Activated CD8-positive, alpha-beta T cell treated with anti-CD3 and anti-CD28 coated beads for 36 hours (primary cell): ENCODE data around the gene RASGRP3. TPM values are rescaled to one million over a fixed set of nuclear protein-coding genes. Genes with fewer than 3 reads are reported as not detected.

Experiments used
- ATAC-seq: fragments of 200-7000 bp; cut with Tn5 transposase; one replicate; pipeline ENCODE4 v1.10.0; 2021; ENCODE audit warnings: mild to moderate bottlenecking, moderate library complexity
- CTCF ChIA-PET: fragments of 350-600 bp; sonication (Branson Sonifier 250); formaldehyde crosslinking; loops from one replicate; lab custom pipeline; 2021; ENCODE audit warnings: antibody characterized with exemption; lab: Charles Lee
- POLR2A ChIA-PET: fragments of 350-600 bp; sonication (Branson Sonifier 250); formaldehyde crosslinking; loops from one replicate; lab custom pipeline; 2021; ENCODE audit warnings: antibody characterized with exemption; lab: Charles Lee
- DNase-seq: peaks from one replicate; pipeline ENCODE4 v3.0.0-alpha.2; 2020
- H3K27ac Mint-ChIP-seq: one replicate; pipeline ENCODE4 v1.8.0; 2021; ENCODE audit warnings: mild to moderate bottlenecking, mixed read lengths
- H3K27me3 Mint-ChIP-seq: one replicate; pipeline ENCODE4 v1.8.0; 2021; ENCODE audit warnings: mixed read lengths
- H3K36me3 Mint-ChIP-seq: one replicate; pipeline ENCODE4 v1.8.0; 2021; ENCODE audit warnings: low read depth, mixed read lengths
- H3K4me1 Mint-ChIP-seq: one replicate; pipeline ENCODE4 v1.8.0; 2021; ENCODE audit warnings: low read depth, mixed read lengths
- H3K4me3 Mint-ChIP-seq: one replicate; pipeline ENCODE4 v1.8.0; 2021; ENCODE audit warnings: mild to moderate bottlenecking, moderate library complexity, mixed read lengths
- H3K9me3 Mint-ChIP-seq: one replicate; pipeline ENCODE4 v1.8.0; 2021; ENCODE audit warnings: mixed read lengths
- intact Hi-C: fragments of 100-400 bp; cut with micrococcal nuclease; formaldehyde crosslinking; loops from one replicate; pipeline ENCODE4 v1.10.0; 2022
- total RNA-seq, 2 experiments: library from RNA; stranded (reverse); gene quantifications; one replicate each; pipeline ENCODE4 v1.2.3, GENCODE V29; 2021
- TF ChIP-seq, protein P1 (sequence below): fragments of 200-600 bp; IDR thresholded peaks from one replicate; pipeline ENCODE4 v1.8.0; 2022; ENCODE audit warnings: antibody characterized with exemption, mild to moderate bottlenecking

The RASGRP3 gene
- total RNA-seq, 2 experiments from 2014 or later, result 0.98 to 1.6 TPM

DNA sequence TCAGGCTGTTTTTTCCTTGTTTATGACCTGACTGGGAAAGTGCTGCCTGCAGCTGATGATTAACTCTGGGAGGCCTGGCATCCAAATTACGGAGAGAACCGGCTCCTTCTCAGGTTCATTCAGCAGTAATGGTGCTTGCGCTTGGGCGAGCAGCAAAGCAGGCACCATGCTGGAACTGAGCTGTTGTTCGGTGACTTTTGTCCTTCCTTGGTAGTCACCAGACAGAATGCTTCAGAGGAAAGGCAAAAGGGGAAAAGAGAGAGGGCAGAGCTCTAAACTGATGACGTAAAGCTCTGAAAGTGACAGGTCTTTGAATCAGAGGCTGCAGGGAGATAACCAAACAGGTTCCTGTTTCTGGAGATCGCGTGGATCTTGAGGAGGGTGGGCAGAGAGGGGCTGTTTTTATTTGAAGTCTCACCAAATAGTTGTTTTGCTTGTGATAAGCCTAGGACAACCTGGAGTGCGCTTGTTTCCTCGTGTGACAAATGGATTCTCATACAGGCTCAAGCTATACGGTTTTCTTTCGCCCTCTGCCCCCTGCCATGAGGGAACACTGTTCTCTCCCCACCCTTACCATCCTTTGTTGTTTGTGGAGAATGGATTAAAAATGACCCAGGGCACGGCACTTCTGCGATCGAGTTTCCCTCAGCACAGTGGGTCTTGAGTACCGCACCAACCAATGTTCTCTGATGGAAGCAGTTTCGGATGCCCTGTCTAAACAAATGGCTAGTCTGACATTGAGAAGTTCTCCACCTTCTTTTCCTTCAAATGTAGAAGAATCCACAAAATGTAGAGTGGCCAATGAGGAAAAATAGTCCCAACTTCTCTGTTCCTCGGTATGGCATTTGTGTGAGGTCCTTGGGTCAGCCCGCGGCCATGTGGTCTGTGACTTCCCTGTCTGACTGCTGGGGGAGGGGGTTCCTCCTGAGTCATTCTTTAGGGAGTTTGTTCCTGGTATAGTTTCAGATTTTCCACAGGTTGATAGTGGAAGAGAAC lies 1.3 kb downstream of the RASGRP3 start:
- DNase-seq (no peak), ATAC-seq (no peak)
- intact Hi-C loops, result no loop called here
- TF ChIP-seq, protein P1, sequence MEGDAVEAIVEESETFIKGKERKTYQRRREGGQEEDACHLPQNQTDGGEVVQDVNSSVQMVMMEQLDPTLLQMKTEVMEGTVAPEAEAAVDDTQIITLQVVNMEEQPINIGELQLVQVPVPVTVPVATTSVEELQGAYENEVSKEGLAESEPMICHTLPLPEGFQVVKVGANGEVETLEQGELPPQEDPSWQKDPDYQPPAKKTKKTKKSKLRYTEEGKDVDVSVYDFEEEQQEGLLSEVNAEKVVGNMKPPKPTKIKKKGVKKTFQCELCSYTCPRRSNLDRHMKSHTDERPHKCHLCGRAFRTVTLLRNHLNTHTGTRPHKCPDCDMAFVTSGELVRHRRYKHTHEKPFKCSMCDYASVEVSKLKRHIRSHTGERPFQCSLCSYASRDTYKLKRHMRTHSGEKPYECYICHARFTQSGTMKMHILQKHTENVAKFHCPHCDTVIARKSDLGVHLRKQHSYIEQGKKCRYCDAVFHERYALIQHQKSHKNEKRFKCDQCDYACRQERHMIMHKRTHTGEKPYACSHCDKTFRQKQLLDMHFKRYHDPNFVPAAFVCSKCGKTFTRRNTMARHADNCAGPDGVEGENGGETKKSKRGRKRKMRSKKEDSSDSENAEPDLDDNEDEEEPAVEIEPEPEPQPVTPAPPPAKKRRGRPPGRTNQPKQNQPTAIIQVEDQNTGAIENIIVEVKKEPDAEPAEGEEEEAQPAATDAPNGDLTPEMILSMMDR, result no peak
- no peaks in the 10 kb centered on the region for H3K36me3 Mint-ChIP-seq
- CTCF ChIA-PET, result interaction anchor here (0.6 to 1.0 kb wide), 3 partner anchors 8 to 106 kb away, joined by 3 to 4 read pairs (median 4); no protein-coding TSS in a partner anchor
- peaks cover 29% of the 10 kb centered on the region for H3K4me1 Mint-ChIP-seq
- peak overlapping the region; percentile 80 for H3K4me3 Mint-ChIP-seq
- POLR2A ChIA-PET, result no interaction called here
- peak overlapping the region; percentile 35 for H3K27ac Mint-ChIP-seq
- no peaks in the 10 kb centered on the region for H3K27me3 Mint-ChIP-seq
- no peaks in the 10 kb centered on the region for H3K9me3 Mint-ChIP-seq

- Mint-ChIP-seq H3K4me1 (peaks cover 29% of the 10 kb centered on the region), H3K4me3 (no peak overlapping the region), H3K9me3 (no peaks in the 10 kb centered on the region), H3K36me3 (no peaks in the 10 kb centered on the region), H3K27ac (no peak overlapping the region), H3K27me3 (no peaks in the 10 kb centered on the region)
- ATAC-seq, result no peak
- TF ChIP-seq, protein P1, result no peak
- intact Hi-C loops, result no loop called here
- POLR2A ChIA-PET, result no interaction called here
- no peak for DNase-seq
- CTCF ChIA-PET, result interaction anchor here (0.8 kb wide), 1 partner anchor 9 kb away, joined by 3 read pairs; no protein-coding TSS in a partner anchor
These were observed 2.7 kb downstream of the RASGRP3 start for GRCh38 chr2:33478968-33479731.

DNA sequence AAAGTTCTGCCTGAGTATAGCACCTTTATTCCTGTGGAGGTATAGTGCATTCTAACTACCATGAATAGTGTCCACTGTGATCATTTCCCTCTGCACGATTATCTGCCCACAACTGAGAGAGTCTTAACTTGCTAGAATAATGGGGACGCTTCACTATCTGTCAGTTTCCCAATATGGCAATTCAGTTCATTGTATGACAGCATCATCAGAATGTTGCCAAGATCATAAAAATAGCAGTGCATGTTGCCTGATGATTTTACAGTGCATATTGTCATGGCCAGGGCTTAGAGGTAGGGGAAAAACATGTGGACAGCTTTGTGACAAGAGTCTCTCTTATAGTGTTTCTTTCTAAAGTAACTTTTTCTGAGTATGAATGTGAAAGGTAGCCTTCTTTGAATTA lies 6.1 kb downstream of the RASGRP3 start:
- Mint-ChIP-seq H3K27ac (no peak overlapping the region), H3K36me3 (no peaks in the 10 kb centered on the region), H3K9me3 (peaks cover 2% of the 10 kb centered on the region), H3K27me3 (no peaks in the 10 kb centered on the region), H3K4me3 (no peak overlapping the region), H3K4me1 (peaks cover 5% of the 10 kb centered on the region)
- ATAC-seq (no peak), DNase-seq (no peak)
- ChIA-PET CTCF (no interaction called here), POLR2A (no interaction called here)
- TF ChIP-seq, protein P1, result no peak
- intact Hi-C loops, result no loop called here

DNA sequence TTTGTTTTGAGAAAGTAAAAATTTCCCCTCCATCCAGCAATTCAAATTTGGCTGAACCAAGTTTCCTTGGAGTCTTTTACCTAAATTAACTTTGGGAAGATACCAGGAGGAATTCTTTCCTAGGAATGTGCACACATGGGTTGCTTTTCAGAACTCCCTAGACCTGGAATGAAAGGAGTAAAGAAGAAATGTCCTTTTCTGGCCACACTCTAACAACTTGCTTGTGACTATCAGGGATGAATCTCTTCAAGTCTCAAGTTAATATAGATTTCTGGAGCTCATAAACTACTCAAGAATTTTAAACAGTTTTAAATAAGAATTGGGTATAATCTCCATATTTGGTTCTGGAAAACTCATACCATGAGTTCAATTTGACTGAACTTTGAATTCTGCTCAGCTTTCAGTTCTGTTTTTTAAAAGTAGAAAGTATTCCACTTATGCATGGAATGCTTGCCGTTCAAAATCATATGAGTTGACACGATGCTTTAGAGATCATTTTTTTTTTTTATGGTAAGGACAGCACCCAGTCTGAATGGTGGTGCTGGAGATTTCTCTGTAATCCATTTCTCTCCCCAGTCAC lies 7.7 kb downstream of the RASGRP3 start:
- CTCF ChIA-PET, result no interaction called here
- peaks cover 6% of the 10 kb centered on the region for H3K4me1 Mint-ChIP-seq
- no peak overlapping the region for H3K4me3 Mint-ChIP-seq
- intact Hi-C loops, result no loop called here
- no peaks in the 10 kb centered on the region for H3K27me3 Mint-ChIP-seq
- TF ChIP-seq, protein P1, result no peak
- H3K27ac Mint-ChIP-seq, result no peak overlapping the region
- no peaks in the 10 kb centered on the region for H3K36me3 Mint-ChIP-seq
- H3K9me3 Mint-ChIP-seq, result peaks cover 2% of the 10 kb centered on the region
- DNase-seq, result no peak
- POLR2A ChIA-PET, result no interaction called here
- no peak for ATAC-seq
